ENCODE data around the gene FAM124A.

The FAM124A gene

DNA sequence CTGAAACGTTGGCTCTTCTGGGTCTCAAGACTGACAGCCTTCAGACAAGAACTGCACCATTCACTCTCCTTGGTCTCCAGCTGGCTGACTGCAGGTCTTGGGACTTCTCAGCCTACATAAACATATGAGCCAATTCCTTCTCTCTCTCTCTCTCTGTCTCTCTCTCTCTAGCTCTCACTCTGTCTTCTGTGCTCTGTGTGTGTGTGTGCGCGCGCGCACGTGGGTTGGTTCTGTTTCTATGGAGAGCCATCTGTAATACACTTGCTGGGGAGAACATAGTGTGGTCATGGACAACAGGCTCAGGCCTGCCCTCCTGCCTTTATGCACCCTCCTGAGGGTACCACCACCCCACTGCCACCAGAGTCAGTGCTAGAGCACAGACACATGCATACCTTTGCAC is 103.6 kb downstream of the FAM124A start:
- no peak for DNase-seq (ENCODE audit: low read depth)
- TF ChIP-seq CTCF (IDR thresholded peaks at IDR 0.05; ENCODE audit: low read depth, low read length) (no peak), MYC (IDR thresholded peaks at IDR 0.05; ENCODE audit: low read depth, low read length) (no peak), POLR2A (IDR thresholded peaks at IDR 0.05; ENCODE audit: extremely low read depth, insufficient read length) (no peak)
- TF ChIP-seq, protein P1, sequence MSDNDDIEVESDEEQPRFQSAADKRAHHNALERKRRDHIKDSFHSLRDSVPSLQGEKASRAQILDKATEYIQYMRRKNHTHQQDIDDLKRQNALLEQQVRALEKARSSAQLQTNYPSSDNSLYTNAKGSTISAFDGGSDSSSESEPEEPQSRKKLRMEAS (IDR thresholded peaks at IDR 0.05; ENCODE audit: low read depth, low read length) = no peak
- H3K4me3 ChIP-seq (ENCODE audit: low read depth, low read length) = no peak overlapping the region

DNA sequence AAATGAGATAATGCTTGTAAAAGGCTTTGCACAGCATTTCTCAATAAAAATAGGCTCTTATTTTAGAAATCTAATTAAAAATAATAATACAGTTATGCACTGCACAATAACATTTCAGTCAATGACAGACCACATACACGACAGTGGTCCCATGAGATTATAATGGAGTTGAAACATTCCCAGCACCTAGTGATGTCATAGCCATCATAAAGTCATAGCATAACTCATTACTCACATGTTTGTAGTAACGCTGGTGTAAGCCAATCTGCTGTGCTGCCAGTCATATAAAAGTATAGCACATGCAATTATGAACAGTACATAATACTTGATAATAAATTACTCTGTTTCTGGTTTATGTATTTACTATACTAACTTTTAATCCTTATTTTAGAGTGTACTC is 104.6 kb downstream of the FAM124A start:
- H3K4me3 ChIP-seq (ENCODE audit: low read depth, low read length) = no peak overlapping the region
- DNase-seq (ENCODE audit: low read depth) = no peak
- TF ChIP-seq CTCF (IDR thresholded peaks at IDR 0.05; ENCODE audit: low read depth, low read length) (no peak), POLR2A (IDR thresholded peaks at IDR 0.05; ENCODE audit: extremely low read depth, insufficient read length) (no peak), MYC (IDR thresholded peaks at IDR 0.05; ENCODE audit: low read depth, low read length) (no peak)
- TF ChIP-seq, protein P1 (IDR thresholded peaks at IDR 0.05; ENCODE audit: low read depth, low read length) = no peak

DNA sequence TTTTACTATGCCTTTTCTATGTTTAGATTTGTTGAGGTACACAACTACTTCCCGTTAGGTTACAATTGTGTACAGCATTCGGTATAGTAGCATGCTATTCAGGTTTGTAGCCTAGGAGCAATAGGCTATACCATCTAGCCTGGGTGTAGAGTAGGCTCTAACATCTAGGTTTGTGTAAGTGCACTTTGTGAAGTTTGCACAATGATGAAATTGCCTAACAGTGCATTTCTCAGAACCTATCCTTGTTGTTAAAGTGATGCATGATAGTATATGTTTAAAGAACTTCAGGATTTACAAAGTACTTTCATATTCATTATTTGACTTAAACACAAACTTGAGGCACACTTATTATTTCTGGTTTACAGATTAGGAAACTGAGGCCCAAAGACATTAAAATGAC is 105.8 kb downstream of the FAM124A start:
- peak; percentile 27 for DNase-seq (ENCODE audit: low read depth)
- TF ChIP-seq POLR2A (IDR thresholded peaks at IDR 0.05; ENCODE audit: extremely low read depth, insufficient read length) = no peak
- TF ChIP-seq, protein P1 (IDR thresholded peaks at IDR 0.05; ENCODE audit: low read depth, low read length) = no peak
- TF ChIP-seq CTCF (IDR thresholded peaks at IDR 0.05; ENCODE audit: low read depth, low read length) = no peak
- no peak for TF ChIP-seq MYC (IDR thresholded peaks at IDR 0.05; ENCODE audit: low read depth, low read length)
- no peak overlapping the region for H3K4me3 ChIP-seq (ENCODE audit: low read depth, low read length)

- DNase-seq (ENCODE audit: low read depth) = no peak
- TF ChIP-seq POLR2A (IDR thresholded peaks at IDR 0.05; ENCODE audit: extremely low read depth, insufficient read length) (no peak), CTCF (IDR thresholded peaks at IDR 0.05; ENCODE audit: low read depth, low read length) (no peak), MYC (IDR thresholded peaks at IDR 0.05; ENCODE audit: low read depth, low read length) (no peak)
- TF ChIP-seq, protein P1 (IDR thresholded peaks at IDR 0.05; ENCODE audit: low read depth, low read length) = no peak
- no peak overlapping the region for H3K4me3 ChIP-seq (ENCODE audit: low read depth, low read length)
Measured at GRCh38 chr13:51328488-51328887, 106.3 kb downstream of the FAM124A start.

GRCh38 chr13:51329606-51330005 is 107.4 kb downstream of the FAM124A start:
- no peak overlapping the region for H3K4me3 ChIP-seq (ENCODE audit: low read depth, low read length)
- TF ChIP-seq POLR2A (IDR thresholded peaks at IDR 0.05; ENCODE audit: extremely low read depth, insufficient read length) (no peak), MYC (IDR thresholded peaks at IDR 0.05; ENCODE audit: low read depth, low read length) (no peak), CTCF (IDR thresholded peaks at IDR 0.05; ENCODE audit: low read depth, low read length) (no peak)
- TF ChIP-seq, protein P1 (IDR thresholded peaks at IDR 0.05; ENCODE audit: low read depth, low read length) = no peak
- peak; percentile 45 for DNase-seq (ENCODE audit: low read depth)

GRCh38 chr13:51330791-51331190 is 108.6 kb downstream of the FAM124A start:
- H3K4me3 ChIP-seq (ENCODE audit: low read depth, low read length) = no peak overlapping the region
- peak; percentile 87 for DNase-seq (ENCODE audit: low read depth)
- TF ChIP-seq MYC (IDR thresholded peaks at IDR 0.05; ENCODE audit: low read depth, low read length) = peak; percentile 17; the same call in 1 of the 2 replicates
- TF ChIP-seq, protein P1 (IDR thresholded peaks at IDR 0.05; ENCODE audit: low read depth, low read length) = 0 out of 2 replicates have a peak, but pooled peaks have one; percentile 48
- no peak for TF ChIP-seq CTCF (IDR thresholded peaks at IDR 0.05; ENCODE audit: low read depth, low read length)
- TF ChIP-seq POLR2A (IDR thresholded peaks at IDR 0.05; ENCODE audit: extremely low read depth, insufficient read length) = no peak
